C4-2B (cell line): ENCODE measurements around the gene FGF18.

ENCODE experiments used
- CTCF ChIP-seq: fragments of 450-650 bp; conservative IDR thresholded peaks from 2 replicates; pipeline ENCODE4 v1.5.1; 2017; ENCODE audit warnings: mild to moderate bottlenecking
- ZFX ChIP-seq: fragments of 450-650 bp; IDR thresholded peaks from 2 replicates; pipeline ENCODE4 v1.6.1; 2017

GRCh38 chr5:171476701-171477100 lies 57.3 kb downstream of the FGF18 start:
- TF ChIP-seq CTCF: no peak
- TF ChIP-seq ZFX: no peak
